Measurements from ENCODE around the gene EML1.

DNA sequence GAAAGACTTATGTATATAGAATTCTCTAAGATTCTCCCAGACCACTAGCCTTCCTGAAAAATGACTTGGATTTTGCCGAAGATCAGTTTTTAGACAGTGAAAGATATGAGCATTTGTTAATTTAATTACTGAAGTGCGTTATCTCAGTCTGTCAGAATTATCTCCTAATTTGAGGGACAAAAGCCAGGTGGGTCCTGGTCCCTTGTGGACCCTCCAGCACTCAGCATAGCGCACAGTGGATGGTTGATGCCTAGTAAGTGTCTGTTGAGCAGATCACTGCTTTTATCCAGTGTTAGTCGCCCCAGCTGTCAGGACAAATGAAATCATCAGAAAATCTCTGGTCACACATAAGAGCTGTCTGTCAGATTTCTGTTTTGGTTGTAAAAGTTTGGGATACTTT is 80.4 kb downstream of the EML1 start:
- TF ChIP-seq, protein P1, sequence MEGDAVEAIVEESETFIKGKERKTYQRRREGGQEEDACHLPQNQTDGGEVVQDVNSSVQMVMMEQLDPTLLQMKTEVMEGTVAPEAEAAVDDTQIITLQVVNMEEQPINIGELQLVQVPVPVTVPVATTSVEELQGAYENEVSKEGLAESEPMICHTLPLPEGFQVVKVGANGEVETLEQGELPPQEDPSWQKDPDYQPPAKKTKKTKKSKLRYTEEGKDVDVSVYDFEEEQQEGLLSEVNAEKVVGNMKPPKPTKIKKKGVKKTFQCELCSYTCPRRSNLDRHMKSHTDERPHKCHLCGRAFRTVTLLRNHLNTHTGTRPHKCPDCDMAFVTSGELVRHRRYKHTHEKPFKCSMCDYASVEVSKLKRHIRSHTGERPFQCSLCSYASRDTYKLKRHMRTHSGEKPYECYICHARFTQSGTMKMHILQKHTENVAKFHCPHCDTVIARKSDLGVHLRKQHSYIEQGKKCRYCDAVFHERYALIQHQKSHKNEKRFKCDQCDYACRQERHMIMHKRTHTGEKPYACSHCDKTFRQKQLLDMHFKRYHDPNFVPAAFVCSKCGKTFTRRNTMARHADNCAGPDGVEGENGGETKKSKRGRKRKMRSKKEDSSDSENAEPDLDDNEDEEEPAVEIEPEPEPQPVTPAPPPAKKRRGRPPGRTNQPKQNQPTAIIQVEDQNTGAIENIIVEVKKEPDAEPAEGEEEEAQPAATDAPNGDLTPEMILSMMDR (IDR thresholded peaks at IDR 0.05; ENCODE audit: poor library complexity, severe bottlenecking): no peak
- TF ChIP-seq POLR2AphosphoS5 (IDR thresholded peaks at IDR 0.05) (no peak), SMC3 (conservative IDR thresholded peaks at IDR 0.05; ENCODE audit: poor library complexity) (no peak), EZH2 (IDR thresholded peaks at IDR 0.05; ENCODE audit: borderline replicate concordance, insufficient read depth, low read length, poor library complexity, severe bottlenecking) (no peak), EP300 (conservative IDR thresholded peaks at IDR 0.05; ENCODE audit: poor library complexity, severe bottlenecking) (no peak)
- TF ChIP-seq, protein P2, sequence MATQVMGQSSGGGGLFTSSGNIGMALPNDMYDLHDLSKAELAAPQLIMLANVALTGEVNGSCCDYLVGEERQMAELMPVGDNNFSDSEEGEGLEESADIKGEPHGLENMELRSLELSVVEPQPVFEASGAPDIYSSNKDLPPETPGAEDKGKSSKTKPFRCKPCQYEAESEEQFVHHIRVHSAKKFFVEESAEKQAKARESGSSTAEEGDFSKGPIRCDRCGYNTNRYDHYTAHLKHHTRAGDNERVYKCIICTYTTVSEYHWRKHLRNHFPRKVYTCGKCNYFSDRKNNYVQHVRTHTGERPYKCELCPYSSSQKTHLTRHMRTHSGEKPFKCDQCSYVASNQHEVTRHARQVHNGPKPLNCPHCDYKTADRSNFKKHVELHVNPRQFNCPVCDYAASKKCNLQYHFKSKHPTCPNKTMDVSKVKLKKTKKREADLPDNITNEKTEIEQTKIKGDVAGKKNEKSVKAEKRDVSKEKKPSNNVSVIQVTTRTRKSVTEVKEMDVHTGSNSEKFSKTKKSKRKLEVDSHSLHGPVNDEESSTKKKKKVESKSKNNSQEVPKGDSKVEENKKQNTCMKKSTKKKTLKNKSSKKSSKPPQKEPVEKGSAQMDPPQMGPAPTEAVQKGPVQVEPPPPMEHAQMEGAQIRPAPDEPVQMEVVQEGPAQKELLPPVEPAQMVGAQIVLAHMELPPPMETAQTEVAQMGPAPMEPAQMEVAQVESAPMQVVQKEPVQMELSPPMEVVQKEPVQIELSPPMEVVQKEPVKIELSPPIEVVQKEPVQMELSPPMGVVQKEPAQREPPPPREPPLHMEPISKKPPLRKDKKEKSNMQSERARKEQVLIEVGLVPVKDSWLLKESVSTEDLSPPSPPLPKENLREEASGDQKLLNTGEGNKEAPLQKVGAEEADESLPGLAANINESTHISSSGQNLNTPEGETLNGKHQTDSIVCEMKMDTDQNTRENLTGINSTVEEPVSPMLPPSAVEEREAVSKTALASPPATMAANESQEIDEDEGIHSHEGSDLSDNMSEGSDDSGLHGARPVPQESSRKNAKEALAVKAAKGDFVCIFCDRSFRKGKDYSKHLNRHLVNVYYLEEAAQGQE (IDR thresholded peaks at IDR 0.05; ENCODE audit: borderline replicate concordance): no peak

All from neural cell (in vitro differentiated cells).